H1 (cell line): ENCODE measurements around the gene NEUROD4. TPM values are rescaled to one million over a fixed set of nuclear protein-coding genes. Genes with fewer than 3 reads are reported as not detected.
A peak's percentile ranks its signal among the peaks of the same experiment; 100 is the strongest.

Experiments used
- CTCF ChIA-PET: fragments of 300-600 bp; sonication (Branson Sonifier 250); formaldehyde crosslinking; loops from one replicate; lab custom pipeline; 2021; ENCODE audit not compliant: partially characterized antibody; lab: Charles Lee
- POLR2A ChIA-PET: fragments of 300-600 bp; sonication (Branson Sonifier 250); formaldehyde crosslinking; loops from one replicate; lab custom pipeline; 2021; ENCODE audit warnings: inconsistent platforms; ENCODE audit not compliant: partially characterized antibody; lab: Charles Lee
- DNase-seq, 2 experiments: peaks; one replicate each; pipeline versions ENCODE4 v3.0.0 to v3.0.0-alpha.2; 2010 to 2022; ENCODE audit warnings: low spot score in 2 of 2, low read depth in 1 of 2, mixed read lengths in 1 of 2
- FAIRE-seq: peaks from 2 replicates; lab custom pipeline; 2011; peaks lifted over from hg19 to GRCh38; lab: Jason Lieb, UNC
- H2AFZ ChIP-seq: 2 replicates; pipeline ENCODE4 v1.8.1; 2012; ENCODE audit warnings: low read length, inconsistent platforms
- H2AK5ac ChIP-seq: 2 replicates; pipeline ENCODE4 v1.6.1; 2013; ENCODE audit warnings: low read depth, low read length
- H2BK120ac ChIP-seq: replicated peaks from 2 replicates; pipeline ENCODE3; 2013; ENCODE audit warnings: low read depth, low read length, inconsistent platforms
- H2BK12ac ChIP-seq: 2 replicates; pipeline ENCODE4 v1.6.1; 2013; ENCODE audit warnings: low read depth, low read length
- H2BK15ac ChIP-seq: 2 replicates; pipeline ENCODE4 v1.6.1; 2013; ENCODE audit warnings: low read length
- H2BK20ac ChIP-seq: 2 replicates; pipeline ENCODE4 v1.6.1; 2013; ENCODE audit warnings: low read length
- H2BK5ac ChIP-seq: 2 replicates; pipeline ENCODE4 v1.6.1; 2013; ENCODE audit warnings: low read depth, low read length
- H3K14ac ChIP-seq: 2 replicates; pipeline ENCODE4 v1.6.1; 2013; ENCODE audit warnings: inconsistent platforms; ENCODE audit not compliant: insufficient read length
- H3K18ac ChIP-seq: 2 replicates; pipeline ENCODE4 v1.6.1; 2013; ENCODE audit warnings: low read length; ENCODE audit errors: extremely low read depth
- H3K23ac ChIP-seq: 2 replicates; pipeline ENCODE4 v1.6.1; 2013; ENCODE audit warnings: inconsistent platforms; ENCODE audit not compliant: insufficient read length
- H3K23me2 ChIP-seq: 2 replicates; pipeline ENCODE4 v1.6.1; 2013; ENCODE audit warnings: low read depth, low read length
- H3K27ac ChIP-seq: 2 replicates; pipeline ENCODE4 v1.6.1; 2011; ENCODE audit warnings: low read depth, low read length, inconsistent platforms
- H3K27me3 ChIP-seq, 4 experiments: replicated peaks in 1 of 4; 1 replicate in 1 of 4; 2 replicates in 3 of 4; pipeline versions ENCODE4 v1.6.1 to v1.8.1; 2011 to 2013; ENCODE audit warnings: low read length in 3 of 4, mild to moderate bottlenecking in 3 of 4, inconsistent platforms in 2 of 4, mixed read lengths in 2 of 4, moderate library complexity in 1 of 4; ENCODE audit not compliant: control insufficient read depth in 3 of 4, insufficient read depth in 3 of 4; ENCODE audit errors: extremely low read depth in 1 of 4
- H3K36me3 ChIP-seq, 4 experiments: 2 replicates each; pipeline versions ENCODE4 v1.6.1 to v1.8.1; 2011 to 2013; ENCODE audit warnings: mild to moderate bottlenecking in 4 of 4, low read length in 3 of 4, moderate library complexity in 2 of 4, control low read depth in 1 of 4, inconsistent platforms in 1 of 4; ENCODE audit not compliant: insufficient read depth in 4 of 4, control insufficient read depth in 2 of 4
- H3K4ac ChIP-seq: replicated peaks from 2 replicates; pipeline ENCODE3; 2013; ENCODE audit warnings: low read length, low read depth, mixed read lengths, inconsistent platforms; ENCODE audit not compliant: insufficient read length
- H3K4me1 ChIP-seq, 4 experiments: replicated peaks in 1 of 4; 1 replicate in 1 of 4; 2 replicates in 3 of 4; pipeline versions ENCODE4 v1.6.1 to v1.8.1; 2011 to 2013; ENCODE audit warnings: low read length in 3 of 4, inconsistent platforms in 2 of 4, mixed read lengths in 1 of 4; ENCODE audit not compliant: insufficient read depth in 4 of 4, control insufficient read depth in 3 of 4
- H3K4me2 ChIP-seq, 2 experiments: 2 replicates each; pipeline versions ENCODE4 v1.6.1 to v1.8.1; 2011 to 2013; ENCODE audit warnings: low read depth in 2 of 2, low read length in 2 of 2, control low read depth in 1 of 2, inconsistent platforms in 1 of 2, mild to moderate bottlenecking in 1 of 2; ENCODE audit not compliant: insufficient read depth in 1 of 2
- H3K4me3 ChIP-seq, 4 experiments: fragments of 200-600, 300-600 bp in 1 of 4; sonication (generic), shearing (Covaris generic), sonication (Bioruptor Twin) in 1 of 4; 2 replicates each; pipeline versions ENCODE4 v1.5.1 to v1.8.1; 2011 to 2016; ENCODE audit warnings: low read length in 4 of 4, low read depth in 3 of 4, control low read depth in 2 of 4, inconsistent platforms in 2 of 4, mild to moderate bottlenecking in 2 of 4, mixed read lengths in 1 of 4, moderate library complexity in 1 of 4; ENCODE audit not compliant: insufficient read depth in 2 of 4; ENCODE audit errors: extremely low read depth in 1 of 4
- H3K56ac ChIP-seq: replicated peaks from 2 replicates; pipeline ENCODE3; 2013; ENCODE audit warnings: low read depth, mild to moderate bottlenecking, mixed read lengths, low read length, inconsistent platforms; ENCODE audit not compliant: insufficient read length
- H3K79me1 ChIP-seq: 2 replicates; pipeline ENCODE4 v1.6.1; 2013; ENCODE audit warnings: low read depth, low read length, control low read depth
- H3K79me2 ChIP-seq, 2 experiments: 2 replicates each; pipeline versions ENCODE4 v1.6.1 to v1.8.1; 2012 to 2013; ENCODE audit warnings: low read length in 2 of 2, mild to moderate bottlenecking in 2 of 2, inconsistent platforms in 1 of 2; ENCODE audit not compliant: insufficient read depth in 2 of 2, control insufficient read depth in 1 of 2
- H3K9ac ChIP-seq, 4 experiments: replicated peaks in 1 of 4; 1 replicate in 1 of 4; 2 replicates in 3 of 4; pipeline versions ENCODE4 v1.6.1 to v1.8.1; 2011 to 2013; ENCODE audit warnings: low read depth in 3 of 4, low read length in 3 of 4, control low read depth in 2 of 4, mild to moderate bottlenecking in 2 of 4, moderate library complexity in 2 of 4, inconsistent platforms in 1 of 4; ENCODE audit errors: extremely low read depth in 1 of 4
- H3K9me3 ChIP-seq, 2 experiments: 2 replicates each; pipeline versions ENCODE4 v1.6.1 to v1.8.1; 2012 to 2013; ENCODE audit warnings: mild to moderate bottlenecking in 2 of 2, moderate library complexity in 2 of 2, control low read depth in 1 of 2, inconsistent platforms in 1 of 2, low read depth in 1 of 2, low read length in 1 of 2, mixed read lengths in 1 of 2; ENCODE audit not compliant: insufficient read depth in 2 of 2
- H4K20me1 ChIP-seq, 2 experiments: replicated peaks in 1 of 2; 2 replicates each; pipeline versions ENCODE3 to v1.8.1; 2011 to 2013; ENCODE audit warnings: inconsistent platforms in 2 of 2, low read length in 2 of 2, mild to moderate bottlenecking in 1 of 2; ENCODE audit not compliant: insufficient read depth in 2 of 2, control insufficient read depth in 1 of 2
- H4K5ac ChIP-seq: 2 replicates; pipeline ENCODE4 v1.6.1; 2013; ENCODE audit warnings: low read length, low read depth, mixed read lengths, inconsistent platforms; ENCODE audit not compliant: insufficient read length
- H4K8ac ChIP-seq: 2 replicates; pipeline ENCODE4 v1.8.0; 2013; ENCODE audit warnings: mild to moderate bottlenecking, moderate library complexity, low read length, inconsistent platforms; ENCODE audit not compliant: insufficient read depth; ENCODE audit errors: extremely low read depth
- H4K91ac ChIP-seq: replicated peaks from 2 replicates; pipeline ENCODE3; 2013; ENCODE audit warnings: low read length, mixed read lengths, inconsistent platforms; ENCODE audit not compliant: insufficient read length
- ASH2L ChIP-seq: fragments of 200-600, 300-600 bp; sonication (generic); IDR thresholded peaks from one replicate; pipeline ENCODE4 v1.7.1; 2017; ENCODE audit warnings: low read length
- CREB1 ChIP-seq: IDR thresholded peaks from 2 replicates; pipeline ENCODE4 v1.6.1; 2012; ENCODE audit warnings: inconsistent platforms
- CTBP2 ChIP-seq: IDR thresholded peaks from 2 replicates; pipeline ENCODE4 v1.7.0; 2011; ENCODE audit warnings: borderline replicate concordance, mild to moderate bottlenecking, moderate library complexity, mixed read lengths, low read length; ENCODE audit not compliant: insufficient read depth, insufficient read length
- POLR2A ChIP-seq, 2 experiments: IDR thresholded peaks; 1 replicate in 1 of 2; 2 replicates in 1 of 2; pipeline ENCODE4 v1.6.1; 2011; ENCODE audit warnings: low read depth in 2 of 2, low read length in 2 of 2, mild to moderate bottlenecking in 2 of 2; ENCODE audit errors: control extremely low read depth in 1 of 2
- RAD21 ChIP-seq, 2 experiments: IDR thresholded peaks in 1 of 2; conservative IDR thresholded peaks in 1 of 2; 2 replicates each; pipeline ENCODE4 v1.6.1; 2011; ENCODE audit warnings: low read depth in 2 of 2, low read length in 2 of 2, improper control_type of control experiment in 1 of 2, inconsistent platforms in 1 of 2, mild to moderate bottlenecking in 1 of 2, moderate library complexity in 1 of 2
- SP4 ChIP-seq: IDR thresholded peaks from 2 replicates; pipeline ENCODE4 v1.6.1; 2012; ENCODE audit warnings: low read length, inconsistent platforms
- TAF1 ChIP-seq: IDR thresholded peaks from 2 replicates; pipeline ENCODE4 v1.6.1; 2011; ENCODE audit warnings: mild to moderate bottlenecking, low read depth, low read length
- TBP ChIP-seq: IDR thresholded peaks from 2 replicates; pipeline ENCODE4 v1.6.1; 2011; ENCODE audit warnings: low read depth, low read length, improper control_type of control experiment
- YY1 ChIP-seq: IDR thresholded peaks from 2 replicates; pipeline ENCODE4 v1.6.1; 2011; ENCODE audit warnings: low read depth, mild to moderate bottlenecking, low read length
- WGBS, 2 experiments: shearing (Covaris generic) in 1 of 2; methylation state at CpG; one replicate each; pipeline versions ENCODE4 v1.1.6 to v1.1.7; 2013 to 2015; ENCODE audit warnings: low lambda C conversion rate in 2 of 2, mixed read lengths in 2 of 2, inconsistent platforms in 1 of 2, low coverage in 1 of 2, missing lambda C conversion rate in 1 of 2; ENCODE audit not compliant: insufficient replicate concordance in 2 of 2, insufficient coverage in 1 of 2, insufficient read length in 1 of 2; ENCODE audit errors: extremely low coverage in 1 of 2, missing lambda C conversion rate in 1 of 2; 5-methylcytosine and 5-hydroxymethylcytosine counted together
- polyA plus RNA-seq, 7 experiments: library from polyadenylated mRNA; depleted of rRNA in 3 of 7; stranded (reverse) in 5 of 7; unstranded in 2 of 7; fragments of >200 nt in 5 of 7; fragments of 200-250 nt in 2 of 7; gene quantifications; 1 replicate in 5 of 7; 2 replicates in 1 of 7; 4 replicates in 1 of 7; pipeline versions ENCODE4 v1.2.1 to v1.2.3, GENCODE V29; 2011 to 2013; ENCODE audit warnings: missing spikeins in 2 of 7, mixed read lengths in 2 of 7
- total RNA-seq: library from RNA; stranded (reverse); fragmentation: NEBNext Ultra II Directional; extraction: Animal tissue kit (Norgen Biotek cat#: 25700); gene quantifications from 2 replicates; pipeline ENCODE4 v1.2.1, GENCODE V29; 2021
- TF ChIP-seq, protein P1 (sequence below): IDR thresholded peaks from 2 replicates; pipeline ENCODE4 v1.6.1; 2011; ENCODE audit warnings: low read depth, mild to moderate bottlenecking, low read length; ENCODE audit not compliant: insufficient read depth
- TF ChIP-seq, protein P2 (sequence below), 3 experiments: IDR thresholded peaks; 1 replicate in 2 of 3; 2 replicates in 1 of 3; pipeline versions ENCODE4 v1.5.1 to v1.6.1; 2011; ENCODE audit warnings: low read length in 3 of 3, mild to moderate bottlenecking in 3 of 3, inconsistent platforms in 2 of 3, low read depth in 1 of 3, moderate library complexity in 1 of 3; ENCODE audit not compliant: insufficient read depth in 1 of 3; ENCODE audit errors: control extremely low read depth in 1 of 3

The NEUROD4 gene
- total and polyA plus RNA-seq, 2 of the 8 experiments (the other 6 are each of a cell fraction or from before 2014, with no cell fraction given), result not detected

DNA sequence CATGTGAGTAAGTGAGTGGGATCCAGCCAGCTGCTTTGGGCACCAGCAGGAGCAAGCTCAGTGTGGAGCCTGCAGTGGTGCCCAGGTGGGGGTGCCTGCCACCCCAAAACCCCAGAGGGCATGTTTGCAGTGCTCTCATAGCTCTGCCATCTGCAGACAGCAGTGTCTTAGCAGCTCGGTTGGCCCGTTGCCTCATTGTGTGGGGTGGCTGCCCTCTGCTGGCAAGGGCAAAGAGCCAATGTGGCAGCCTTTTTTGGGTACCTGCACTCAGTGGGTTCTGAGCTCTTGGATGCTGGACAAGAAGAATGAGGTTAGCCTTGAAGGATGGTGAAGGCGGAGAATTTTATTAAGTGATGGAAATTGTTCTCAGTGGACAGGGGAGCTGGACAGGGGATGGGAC lies 52.3 kb downstream of the NEUROD4 start:
- H3K4me1 ChIP-seq, result peaks cover 0 to 2% (median under 1%) of the 10 kb centered on the region in 4 experiments; a peak in 1 of 7 replicates
- H4K20me1 ChIP-seq, result no peaks in the 10 kb centered on the region
- no peak overlapping the region for H3K56ac ChIP-seq
- no peak overlapping the region for H3K4ac ChIP-seq
- H3K23ac ChIP-seq, result no peak overlapping the region
- H4K8ac ChIP-seq, result no peak overlapping the region
- no peak overlapping the region for H3K18ac ChIP-seq
- H3K23me2 ChIP-seq, result no peaks in the 10 kb centered on the region
- no peak overlapping the region for H3K27ac ChIP-seq
- H2AFZ ChIP-seq, result no peak overlapping the region
- no peak overlapping the region for H3K14ac ChIP-seq
- CTCF ChIA-PET, result interaction anchor here (0.6 to 14.9 kb wide), 69 partner anchors 8 to 549 kb away, joined by 3 to 627 read pairs (median 5); partner anchors contain the start of genes MUCL1, NEUROD4 and TESPA1
- H3K79me1 ChIP-seq, result no peaks in the 10 kb centered on the region
- H2BK12ac ChIP-seq, result no peak overlapping the region
- H2BK120ac ChIP-seq, result no peak overlapping the region
- H2BK15ac ChIP-seq, result no peak overlapping the region
- POLR2A ChIA-PET, result interaction anchor here (0.6 to 1.4 kb wide), 4 partner anchors 13 to 507 kb away, joined by 3 to 8 read pairs (median 5); no protein-coding TSS in a partner anchor
- no peak overlapping the region for H3K4me2 ChIP-seq
- H2BK5ac ChIP-seq, result no peak overlapping the region
- FAIRE-seq (peak; percentile 42), DNase-seq (peak in 1 of 2 experiments; percentile 82)
- no peak overlapping the region for H4K91ac ChIP-seq
- H3K4me3 ChIP-seq, result no peak overlapping the region
- H3K9me3 ChIP-seq, result no peaks in the 10 kb centered on the region
- no peak overlapping the region for H2AK5ac ChIP-seq
- no peaks in the 10 kb centered on the region for H3K36me3 ChIP-seq
- no peak overlapping the region for H2BK20ac ChIP-seq
- H3K27me3 ChIP-seq, result no peaks in the 10 kb centered on the region
- WGBS, 2 experiments, result 62% methylated on average over 3 of the region's 3 CpGs; no CpG with 5 or more reads in 1 of the 2 experiments
- H3K9ac ChIP-seq, result no peak overlapping the region
- no peak overlapping the region for H4K5ac ChIP-seq
- no peaks in the 10 kb centered on the region for H3K79me2 ChIP-seq
- TF ChIP-seq CREB1 (no peak), TBP (no peak), ASH2L (no peak), CTBP2 (no peak), TAF1 (no peak), SP4 (no peak), RAD21 (IDR thresholded peaks at IDR 0.05 in 1 of 2, conservative IDR thresholded peaks at IDR 0.05 in 1 of 2; ENCODE audit: low read depth in 2 of 2, low read length in 2 of 2) (peak; percentile 96 to 99), POLR2A (IDR thresholded peaks at IDR 0.05; ENCODE audit: control extremely low read depth in 1 of 2, low read depth in 2 of 2, low read length in 2 of 2) (no peak), YY1 (peak; percentile 46; the same call in 1 of the 2 replicates)
- TF ChIP-seq, protein P1, sequence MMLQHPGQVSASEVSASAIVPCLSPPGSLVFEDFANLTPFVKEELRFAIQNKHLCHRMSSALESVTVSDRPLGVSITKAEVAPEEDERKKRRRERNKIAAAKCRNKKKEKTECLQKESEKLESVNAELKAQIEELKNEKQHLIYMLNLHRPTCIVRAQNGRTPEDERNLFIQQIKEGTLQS, result no peak
- TF ChIP-seq, protein P2, sequence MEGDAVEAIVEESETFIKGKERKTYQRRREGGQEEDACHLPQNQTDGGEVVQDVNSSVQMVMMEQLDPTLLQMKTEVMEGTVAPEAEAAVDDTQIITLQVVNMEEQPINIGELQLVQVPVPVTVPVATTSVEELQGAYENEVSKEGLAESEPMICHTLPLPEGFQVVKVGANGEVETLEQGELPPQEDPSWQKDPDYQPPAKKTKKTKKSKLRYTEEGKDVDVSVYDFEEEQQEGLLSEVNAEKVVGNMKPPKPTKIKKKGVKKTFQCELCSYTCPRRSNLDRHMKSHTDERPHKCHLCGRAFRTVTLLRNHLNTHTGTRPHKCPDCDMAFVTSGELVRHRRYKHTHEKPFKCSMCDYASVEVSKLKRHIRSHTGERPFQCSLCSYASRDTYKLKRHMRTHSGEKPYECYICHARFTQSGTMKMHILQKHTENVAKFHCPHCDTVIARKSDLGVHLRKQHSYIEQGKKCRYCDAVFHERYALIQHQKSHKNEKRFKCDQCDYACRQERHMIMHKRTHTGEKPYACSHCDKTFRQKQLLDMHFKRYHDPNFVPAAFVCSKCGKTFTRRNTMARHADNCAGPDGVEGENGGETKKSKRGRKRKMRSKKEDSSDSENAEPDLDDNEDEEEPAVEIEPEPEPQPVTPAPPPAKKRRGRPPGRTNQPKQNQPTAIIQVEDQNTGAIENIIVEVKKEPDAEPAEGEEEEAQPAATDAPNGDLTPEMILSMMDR (IDR thresholded peaks at IDR 0.05; ENCODE audit: control extremely low read depth in 1 of 3, insufficient read depth in 1 of 3, low read depth in 1 of 3, low read length in 3 of 3), result peak; percentile 88 to 98 (median 89)
